ENCODE results near the gene FBXL14.

GRCh38 chr12:1525858-1526257 is 68.5 kb downstream of the FBXL14 start:
- TF ChIP-seq CTCF (IDR thresholded peaks at IDR 0.05), result no peak
- no peak for TF ChIP-seq POLR2AphosphoS5 (IDR thresholded peaks at IDR 0.05)
- no peak for TF ChIP-seq POLR2A (IDR thresholded peaks at IDR 0.05; ENCODE audit: low read depth)
- no peak for TF ChIP-seq EP300 (IDR thresholded peaks at IDR 0.05)

Data from esophagus muscularis mucosa (tissue), 4 donors.